Memory B cell (primary cell): ENCODE results near the gene SLC35B2.

Experiments used
- ATAC-seq: fragments of 150-1000 bp; cut with Tn5 transposase; 2 replicates; pipeline ENCODE4 v1.10.0; 2021; ENCODE audit warnings: low read depth, mild to moderate bottlenecking, moderate library complexity
- DNase-seq, 2 donors: peaks; one replicate each; pipeline ENCODE4 v3.0.0; 2022; ENCODE audit warnings: low spot score in 2 of 2
- H3K27ac Mint-ChIP-seq: one replicate; pipeline ENCODE4 v1.8.0; 2022; ENCODE audit warnings: mild to moderate bottlenecking, moderate library complexity, mixed read lengths
- H3K27me3 Mint-ChIP-seq: one replicate; pipeline ENCODE4 v1.8.0; 2022; ENCODE audit warnings: mixed read lengths
- H3K36me3 Mint-ChIP-seq: one replicate; pipeline ENCODE4 v1.8.0; 2022; ENCODE audit warnings: mild to moderate bottlenecking, mixed read lengths
- H3K4me1 Mint-ChIP-seq: one replicate; pipeline ENCODE4 v1.8.0; 2022; ENCODE audit warnings: mixed read lengths
- H3K4me3 Mint-ChIP-seq: one replicate; pipeline ENCODE4 v1.8.0; 2022; ENCODE audit warnings: mild to moderate bottlenecking, moderate library complexity, mixed read lengths
- H3K9me3 Mint-ChIP-seq: one replicate; pipeline ENCODE4 v1.8.0; 2022; ENCODE audit warnings: mixed read lengths

The SLC35B2 gene

GRCh38 chr6:44211284-44211683 lies 46.0 kb downstream of the SLC35B2 start:
- H3K9me3 Mint-ChIP-seq: no peaks in the 10 kb centered on the region
- DNase-seq (no peak), ATAC-seq (no peak)
- no peaks in the 10 kb centered on the region for H3K4me1 Mint-ChIP-seq
- H3K36me3 Mint-ChIP-seq: no peaks in the 10 kb centered on the region
- H3K4me3 Mint-ChIP-seq: no peak overlapping the region
- peaks cover 2% of the 10 kb centered on the region for H3K27me3 Mint-ChIP-seq
- no peak overlapping the region for H3K27ac Mint-ChIP-seq

GRCh38 chr6:44207966-44208365 lies 49.4 kb downstream of the SLC35B2 start:
- DNase-seq (no peak), ATAC-seq (no peak)
- H3K4me3 Mint-ChIP-seq: no peak overlapping the region
- H3K9me3 Mint-ChIP-seq: no peaks in the 10 kb centered on the region
- no peaks in the 10 kb centered on the region for H3K36me3 Mint-ChIP-seq
- no peak overlapping the region for H3K27ac Mint-ChIP-seq
- no peaks in the 10 kb centered on the region for H3K4me1 Mint-ChIP-seq
- H3K27me3 Mint-ChIP-seq: peaks cover 3% of the 10 kb centered on the region
